Stimulated activated CD8-positive, alpha-beta memory T cell treated with anti-CD3 and anti-CD28 coated beads, Interleukin-2, amount 100 ng/mL, for 1 hour (primary cell): ENCODE data around the gene DLG2.

Experiments used
- DNase-seq, 2 donors: peaks; one replicate each; pipeline ENCODE4 v3.0.0-alpha.2; 2020; ENCODE audit warnings: low read depth in 2 of 2

The DLG2 gene

DNA sequence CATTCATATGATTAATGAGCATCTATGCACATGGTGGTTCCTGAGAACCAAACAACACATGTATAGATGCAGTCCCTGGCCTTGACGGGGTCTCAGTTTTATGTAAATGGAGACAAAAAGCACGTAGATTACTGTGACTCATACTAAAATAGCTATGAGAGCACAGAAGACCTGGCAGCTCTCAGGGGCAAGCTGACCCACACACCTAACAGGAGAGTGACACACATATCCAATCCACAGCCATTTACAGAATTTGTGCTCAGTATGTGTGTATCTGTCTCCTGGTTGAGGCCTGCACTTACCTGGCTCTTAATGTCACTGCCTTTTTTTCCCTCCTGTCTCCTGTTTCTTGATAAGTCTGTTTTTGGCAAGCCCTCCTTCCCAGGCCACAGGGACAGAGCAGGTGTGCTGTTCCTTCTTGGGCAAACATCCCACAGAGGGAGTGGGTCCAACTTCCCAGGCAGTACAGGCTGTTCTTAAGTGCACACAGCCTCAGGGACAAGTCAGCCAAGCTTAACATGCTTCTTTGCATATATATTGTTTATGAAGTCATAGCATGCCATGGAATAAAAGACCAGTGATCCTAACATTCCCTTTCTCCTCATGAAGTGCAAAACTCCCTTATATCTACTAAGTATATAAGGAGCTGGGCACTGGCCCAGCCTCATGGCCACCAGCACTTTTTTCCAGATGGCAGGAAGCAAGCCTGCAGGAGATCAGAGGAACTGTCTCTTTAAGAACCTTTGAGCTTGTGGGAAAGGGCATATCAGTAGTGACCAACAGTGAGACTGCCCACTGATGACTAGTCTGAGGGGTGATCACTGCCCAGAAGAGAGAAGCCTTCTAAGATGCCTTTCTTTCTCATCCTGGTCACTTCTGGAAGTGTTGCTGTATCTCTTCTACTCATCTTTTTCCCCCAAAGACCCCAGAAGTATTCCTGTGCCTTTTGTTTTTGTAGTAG lies 2216.3 kb downstream of the DLG2 start:
- DNase-seq = no peak

DNA sequence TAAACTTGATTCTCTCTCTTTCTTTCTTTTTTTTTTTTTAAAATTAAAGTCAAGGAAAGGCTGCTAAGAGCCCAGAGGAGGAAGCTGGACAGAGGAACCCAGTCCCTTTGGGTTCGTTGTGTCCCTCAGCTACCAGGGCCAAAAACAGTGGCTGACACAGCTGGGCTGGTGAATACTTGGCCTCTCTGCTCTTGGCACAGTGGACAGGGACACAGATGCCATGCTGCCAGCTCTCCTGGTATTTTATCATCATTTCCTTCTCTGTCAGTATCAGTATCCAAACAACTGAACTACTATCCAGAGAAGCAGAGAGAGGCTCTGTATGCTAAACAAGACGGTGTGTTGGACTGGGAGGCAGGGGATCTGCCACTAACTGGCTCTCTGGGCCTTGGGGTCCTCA lies 2217.3 kb downstream of the DLG2 start:
- DNase-seq = no peak

DNA sequence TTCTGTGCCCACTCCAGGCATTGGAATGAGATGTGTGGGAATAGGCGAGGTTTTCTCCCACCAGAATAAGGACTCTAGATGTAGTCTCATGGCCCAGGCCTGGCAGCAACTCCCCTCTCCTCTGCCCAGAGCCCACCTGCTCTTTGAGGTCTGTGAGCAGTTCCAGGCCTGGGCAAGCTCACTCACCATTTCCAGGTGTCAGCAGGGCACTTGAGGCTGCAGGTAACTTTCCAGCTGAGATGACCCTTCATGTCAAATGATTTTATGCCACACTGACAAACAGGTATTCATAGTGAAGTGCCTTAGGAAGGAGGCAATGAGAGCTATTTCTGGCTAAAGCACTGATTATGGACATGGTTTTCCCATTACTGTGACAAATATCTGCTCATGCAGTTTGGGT lies 2217.7 kb downstream of the DLG2 start:
- DNase-seq = no peak

DNA sequence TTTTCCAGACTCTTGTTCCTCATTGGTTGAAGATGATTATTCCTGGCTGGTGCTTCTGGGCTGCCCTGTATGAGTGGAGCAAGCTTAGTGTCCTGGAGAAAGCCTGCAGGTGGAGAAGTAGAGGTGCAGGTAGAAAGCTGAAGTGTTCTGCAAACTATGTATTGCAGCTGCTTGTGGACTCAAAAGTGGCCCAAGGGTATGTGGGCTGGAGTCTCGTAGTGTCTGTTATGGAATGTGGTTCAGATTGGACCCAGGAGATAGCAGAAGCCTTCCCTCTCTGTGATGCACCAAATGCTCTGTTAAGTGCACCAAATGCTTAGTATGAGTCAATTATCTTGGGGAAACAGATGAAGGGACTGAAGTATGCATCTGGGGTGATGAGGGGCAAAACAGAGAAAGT lies 2218.2 kb downstream of the DLG2 start:
- DNase-seq = no peak
